GM12892 (cell line): ENCODE results near the gene KIF16B.

ENCODE experiments used
- POLR2A ChIP-seq: IDR thresholded peaks from 2 replicates; pipeline ENCODE4 v1.6.1; 2011; ENCODE audit warnings: low read depth, low read length, control low read depth
- POLR2AphosphoS5 ChIP-seq: IDR thresholded peaks from 2 replicates; pipeline ENCODE4 v1.6.1; 2011; ENCODE audit warnings: low read depth, low read length, control low read depth
- TAF1 ChIP-seq: IDR thresholded peaks from 2 replicates; pipeline ENCODE4 v1.6.1; 2011; ENCODE audit warnings: low read depth, mild to moderate bottlenecking, control low read depth, low read length, borderline replicate concordance

- TF ChIP-seq POLR2A (no peak), TAF1 (no peak), POLR2AphosphoS5 (no peak)
These were observed 164.3 kb downstream of the KIF16B start for GRCh38 chr20:16408981-16409380.
